T-helper 2 cell (primary cell): ENCODE data around the gene RAPGEF5.
A peak's percentile ranks its signal among the peaks of the same experiment; 100 is the strongest.

Experiments used
- DNase-seq, 5 experiments: peaks; one replicate each; pipeline versions ENCODE4 v3.0.0 to v3.0.0-alpha.2; 2012 to 2022

RAPGEF5 gene

GRCh38 chr7:22301790-22302189, 55.2 kb downstream of the RAPGEF5 start:
- DNase-seq: no peak

GRCh38 chr7:22300839-22301238, 56.1 kb downstream of the RAPGEF5 start:
- no peak for DNase-seq

GRCh38 chr7:22296916-22297315, 60.0 kb downstream of the RAPGEF5 start:
- no peak for DNase-seq

GRCh38 chr7:22296265-22296566, 60.7 kb downstream of the RAPGEF5 start:
- no peak for DNase-seq

- no peak for DNase-seq
Observed at GRCh38 chr7:22295402-22296264, 61.3 kb downstream of the RAPGEF5 start.

- peak in 1 of 5 experiments; percentile 80 for DNase-seq
Observed at GRCh38 chr7:22292531-22292930, 64.4 kb downstream of the RAPGEF5 start.

- DNase-seq: no peak
Observed at GRCh38 chr7:22291977-22292376, 65.0 kb downstream of the RAPGEF5 start.

GRCh38 chr7:22288202-22288601, 68.8 kb downstream of the RAPGEF5 start:
- DNase-seq: no peak

GRCh38 chr7:22287412-22287811, 69.5 kb downstream of the RAPGEF5 start:
- DNase-seq: no peak

GRCh38 chr7:22286436-22286835, 70.5 kb downstream of the RAPGEF5 start:
- DNase-seq: no peak

- DNase-seq: no peak
Observed at GRCh38 chr7:22281481-22281880, 75.5 kb downstream of the RAPGEF5 start.

GRCh38 chr7:22280031-22280430, 76.9 kb downstream of the RAPGEF5 start:
- DNase-seq: no peak

GRCh38 chr7:22278660-22279059, 78.3 kb downstream of the RAPGEF5 start:
- no peak for DNase-seq

GRCh38 chr7:22277375-22277774, 79.6 kb downstream of the RAPGEF5 start:
- no peak for DNase-seq

GRCh38 chr7:22275661-22276060, 81.3 kb downstream of the RAPGEF5 start:
- no peak for DNase-seq

- DNase-seq: no peak
Observed at GRCh38 chr7:22271311-22271710, 85.6 kb downstream of the RAPGEF5 start.

GRCh38 chr7:22270371-22270770, 86.6 kb downstream of the RAPGEF5 start:
- DNase-seq: no peak

- DNase-seq: no peak
Observed at GRCh38 chr7:22269963-22270362, 87.0 kb downstream of the RAPGEF5 start.

GRCh38 chr7:22268884-22269421, 88.0 kb downstream of the RAPGEF5 start:
- no peak for DNase-seq

GRCh38 chr7:22267930-22268615, 88.9 kb downstream of the RAPGEF5 start:
- DNase-seq: no peak

GRCh38 chr7:22262538-22262937, 94.4 kb downstream of the RAPGEF5 start:
- DNase-seq: no peak

- no peak for DNase-seq
Observed at GRCh38 chr7:22256541-22257096, 100.3 kb downstream of the RAPGEF5 start.

- no peak for DNase-seq
Observed at GRCh38 chr7:22255834-22256233, 101.1 kb downstream of the RAPGEF5 start.

GRCh38 chr7:22255342-22255741, 101.6 kb downstream of the RAPGEF5 start:
- DNase-seq: peak in 1 of 5 experiments; percentile 16
